OCI-LY1 (cell line): ENCODE results near the gene ANP32A.

ENCODE experiments used
- CTCF ChIP-seq: fragments of 200-600 bp; sonication (generic), shearing (Covaris generic); IDR thresholded peaks from 2 replicates; pipeline ENCODE4 v1.5.1; 2017; ENCODE audit warnings: mild to moderate bottlenecking, antibody characterized with exemption, low read length, moderate library complexity, mixed read lengths
- EZH2 ChIP-seq: fragments of 200-600 bp; sonication (generic), shearing (Covaris generic); IDR thresholded peaks from 2 replicates; pipeline ENCODE4 v1.8.0; 2017; ENCODE audit warnings: borderline replicate concordance, mixed run types, mild to moderate bottlenecking, antibody characterized with exemption, low read length, moderate library complexity, mixed read lengths

DNA sequence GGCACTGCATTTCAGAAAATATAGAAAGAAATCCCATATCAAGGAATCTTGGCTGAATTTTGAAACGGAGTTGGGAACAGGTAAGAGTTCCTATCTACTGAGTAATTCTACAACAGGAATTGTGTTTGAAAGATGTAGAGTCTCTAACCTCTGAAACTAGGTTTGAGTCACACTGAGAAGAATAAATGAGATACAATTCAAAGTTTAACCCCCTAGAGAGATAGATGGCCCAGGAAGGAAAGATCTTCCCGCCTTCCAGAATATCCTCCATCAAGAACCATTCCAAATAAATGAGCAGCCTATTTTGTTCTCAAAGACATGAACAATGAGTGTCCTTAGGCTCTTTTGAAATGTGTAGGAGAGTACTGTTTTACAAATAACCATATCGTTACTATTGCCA lies 2.9 kb upstream of the ANP32A start:
- no peak for TF ChIP-seq EZH2
- TF ChIP-seq CTCF: no peak
